HL-60 (cell line): ENCODE results near the gene LARP6.

Experiments
- TF ChIP-seq, protein P1 (sequence below): IDR thresholded peaks from one replicate; pipeline ENCODE4 v1.5.1; 2011; ENCODE audit warnings: low read length, control low read depth, inconsistent platforms; ENCODE audit not compliant: insufficient read depth
- TF ChIP-seq, protein P2 (sequence below): IDR thresholded peaks from 2 replicates; pipeline ENCODE4 v1.6.1; 2012; ENCODE audit warnings: low read depth; ENCODE audit not compliant: insufficient replicate concordance

DNA sequence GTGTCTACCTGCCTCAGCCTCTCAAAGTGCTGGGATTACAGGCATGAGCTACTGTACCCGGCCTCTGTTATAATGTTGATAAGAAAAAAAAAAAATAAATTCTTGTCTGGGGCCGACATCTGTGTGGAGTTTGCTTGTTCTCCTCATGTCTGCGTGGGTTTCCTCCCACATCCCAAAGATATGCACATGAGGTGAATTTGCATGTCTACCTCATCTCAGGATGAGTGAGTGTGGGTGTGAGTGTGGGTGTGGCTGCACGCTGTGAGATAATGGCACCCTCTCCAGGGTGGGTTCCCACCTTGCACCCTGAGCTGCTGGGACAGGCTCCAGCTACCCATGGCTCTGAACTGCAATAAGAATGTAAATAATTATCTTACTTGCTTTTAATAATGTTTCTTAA lies 64.7 kb downstream of the LARP6 start:
- TF ChIP-seq, protein P1, sequence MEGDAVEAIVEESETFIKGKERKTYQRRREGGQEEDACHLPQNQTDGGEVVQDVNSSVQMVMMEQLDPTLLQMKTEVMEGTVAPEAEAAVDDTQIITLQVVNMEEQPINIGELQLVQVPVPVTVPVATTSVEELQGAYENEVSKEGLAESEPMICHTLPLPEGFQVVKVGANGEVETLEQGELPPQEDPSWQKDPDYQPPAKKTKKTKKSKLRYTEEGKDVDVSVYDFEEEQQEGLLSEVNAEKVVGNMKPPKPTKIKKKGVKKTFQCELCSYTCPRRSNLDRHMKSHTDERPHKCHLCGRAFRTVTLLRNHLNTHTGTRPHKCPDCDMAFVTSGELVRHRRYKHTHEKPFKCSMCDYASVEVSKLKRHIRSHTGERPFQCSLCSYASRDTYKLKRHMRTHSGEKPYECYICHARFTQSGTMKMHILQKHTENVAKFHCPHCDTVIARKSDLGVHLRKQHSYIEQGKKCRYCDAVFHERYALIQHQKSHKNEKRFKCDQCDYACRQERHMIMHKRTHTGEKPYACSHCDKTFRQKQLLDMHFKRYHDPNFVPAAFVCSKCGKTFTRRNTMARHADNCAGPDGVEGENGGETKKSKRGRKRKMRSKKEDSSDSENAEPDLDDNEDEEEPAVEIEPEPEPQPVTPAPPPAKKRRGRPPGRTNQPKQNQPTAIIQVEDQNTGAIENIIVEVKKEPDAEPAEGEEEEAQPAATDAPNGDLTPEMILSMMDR = no peak
- TF ChIP-seq, protein P2, sequence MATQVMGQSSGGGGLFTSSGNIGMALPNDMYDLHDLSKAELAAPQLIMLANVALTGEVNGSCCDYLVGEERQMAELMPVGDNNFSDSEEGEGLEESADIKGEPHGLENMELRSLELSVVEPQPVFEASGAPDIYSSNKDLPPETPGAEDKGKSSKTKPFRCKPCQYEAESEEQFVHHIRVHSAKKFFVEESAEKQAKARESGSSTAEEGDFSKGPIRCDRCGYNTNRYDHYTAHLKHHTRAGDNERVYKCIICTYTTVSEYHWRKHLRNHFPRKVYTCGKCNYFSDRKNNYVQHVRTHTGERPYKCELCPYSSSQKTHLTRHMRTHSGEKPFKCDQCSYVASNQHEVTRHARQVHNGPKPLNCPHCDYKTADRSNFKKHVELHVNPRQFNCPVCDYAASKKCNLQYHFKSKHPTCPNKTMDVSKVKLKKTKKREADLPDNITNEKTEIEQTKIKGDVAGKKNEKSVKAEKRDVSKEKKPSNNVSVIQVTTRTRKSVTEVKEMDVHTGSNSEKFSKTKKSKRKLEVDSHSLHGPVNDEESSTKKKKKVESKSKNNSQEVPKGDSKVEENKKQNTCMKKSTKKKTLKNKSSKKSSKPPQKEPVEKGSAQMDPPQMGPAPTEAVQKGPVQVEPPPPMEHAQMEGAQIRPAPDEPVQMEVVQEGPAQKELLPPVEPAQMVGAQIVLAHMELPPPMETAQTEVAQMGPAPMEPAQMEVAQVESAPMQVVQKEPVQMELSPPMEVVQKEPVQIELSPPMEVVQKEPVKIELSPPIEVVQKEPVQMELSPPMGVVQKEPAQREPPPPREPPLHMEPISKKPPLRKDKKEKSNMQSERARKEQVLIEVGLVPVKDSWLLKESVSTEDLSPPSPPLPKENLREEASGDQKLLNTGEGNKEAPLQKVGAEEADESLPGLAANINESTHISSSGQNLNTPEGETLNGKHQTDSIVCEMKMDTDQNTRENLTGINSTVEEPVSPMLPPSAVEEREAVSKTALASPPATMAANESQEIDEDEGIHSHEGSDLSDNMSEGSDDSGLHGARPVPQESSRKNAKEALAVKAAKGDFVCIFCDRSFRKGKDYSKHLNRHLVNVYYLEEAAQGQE = no peak
